Endothelial cell of umbilical vein (primary cell): Measurements from ENCODE around the gene CREM. TPM values are rescaled to one million over a fixed set of nuclear protein-coding genes. Genes with fewer than 3 reads are reported as not detected.

Experiments used
- BruUV-seq: library from RNA; stranded (reverse); fragments of 400-500 nt; replicated peaks from 2 replicates; lab custom pipeline; 2021; lab: Mats Ljungman, UMichigan
- CTCF ChIA-PET: fragments of 300-600, 350-600 bp; sonication (Branson Sonifier 250); formaldehyde crosslinking; loops from one replicate; lab custom pipeline; 2021; ENCODE audit warnings: antibody characterized with exemption, inconsistent platforms; lab: Charles Lee
- POLR2A ChIA-PET: fragments of 300-600, 350-600 bp; sonication (Branson Sonifier 250); formaldehyde crosslinking; loops from one replicate; lab custom pipeline; 2021; ENCODE audit warnings: antibody characterized with exemption, inconsistent platforms; lab: Charles Lee
- DNase-seq: peaks from one replicate; pipeline ENCODE4 v3.0.0-alpha.2; 2011; ENCODE audit warnings: low read depth, low spot score
- FAIRE-seq: peaks from 2 replicates; lab custom pipeline; 2011; peaks lifted over from hg19 to GRCh38; lab: Jason Lieb, UNC
- H2AFZ ChIP-seq: 2 replicates; pipeline ENCODE4 v1.6.0; 2012; ENCODE audit warnings: low read depth, low read length, control low read depth, inconsistent platforms
- H3K27ac ChIP-seq: 2 replicates; pipeline ENCODE4 v1.5.1; 2011; ENCODE audit warnings: low read depth, mild to moderate bottlenecking, control low read depth, low read length, moderate library complexity; ENCODE audit not compliant: insufficient read depth
- H3K27me3 ChIP-seq, 2 experiments: 2 replicates each; pipeline versions ENCODE4 v1.6.0 to v1.6.1; 2011; ENCODE audit warnings: low read length in 2 of 2, mixed read lengths in 1 of 2; ENCODE audit not compliant: control insufficient read depth in 2 of 2, insufficient read depth in 2 of 2
- H3K36me3 ChIP-seq, 2 experiments: 2 replicates in 1 of 2; 3 replicates in 1 of 2; pipeline ENCODE4 v1.5.1; 2011; ENCODE audit warnings: low read length in 2 of 2, mild to moderate bottlenecking in 1 of 2, moderate library complexity in 1 of 2; ENCODE audit not compliant: control insufficient read depth in 2 of 2, insufficient read depth in 2 of 2; ENCODE audit errors: extremely low read depth in 1 of 2
- H3K4me1 ChIP-seq: 3 replicates; pipeline ENCODE4 v1.5.1; 2011; ENCODE audit warnings: mild to moderate bottlenecking, low read length; ENCODE audit not compliant: control insufficient read depth, insufficient read depth; ENCODE audit errors: extremely low read depth
- H3K4me2 ChIP-seq: 2 replicates; pipeline ENCODE4 v1.6.1; 2011; ENCODE audit warnings: low read length, control low read depth, mixed read lengths; ENCODE audit not compliant: insufficient read depth
- H3K4me3 ChIP-seq, 3 experiments: fragments of 200-600 bp in 1 of 3; sonication (generic), shearing (Covaris generic) in 1 of 3; replicated peaks in 1 of 3; 2 replicates each; pipeline ENCODE4 v1.5.1; 2011 to 2016; ENCODE audit warnings: control low read depth in 3 of 3, low read length in 3 of 3, mild to moderate bottlenecking in 2 of 3, inconsistent platforms in 1 of 3, low read depth in 1 of 3, moderate library complexity in 1 of 3; ENCODE audit not compliant: insufficient read depth in 1 of 3
- H3K79me2 ChIP-seq: 2 replicates; pipeline ENCODE4 v1.6.0; 2012; ENCODE audit warnings: low read length, inconsistent platforms; ENCODE audit not compliant: control insufficient read depth, insufficient read depth
- H3K9ac ChIP-seq: replicated peaks from 2 replicates; pipeline ENCODE3; 2011; ENCODE audit warnings: low read length, control low read depth; ENCODE audit not compliant: insufficient read depth; ENCODE audit errors: extremely low read depth
- H3K9me1 ChIP-seq: replicated peaks from 3 replicates; pipeline ENCODE4 v1.6.0; 2011; ENCODE audit warnings: mild to moderate bottlenecking, low read length; ENCODE audit not compliant: control insufficient read depth, insufficient read depth; ENCODE audit errors: extremely low read depth
- H3K9me3 ChIP-seq: replicated peaks from 2 replicates; pipeline ENCODE4 v1.5.1; 2012; ENCODE audit warnings: low read length, inconsistent platforms; ENCODE audit not compliant: control insufficient read depth, insufficient read depth
- H4K20me1 ChIP-seq: replicated peaks from 2 replicates; pipeline ENCODE3; 2011; ENCODE audit warnings: mild to moderate bottlenecking, low read length; ENCODE audit not compliant: control insufficient read depth, insufficient read depth; ENCODE audit errors: extremely low read depth
- EZH2 ChIP-seq: IDR thresholded peaks from 2 replicates; pipeline ENCODE4 v1.6.1; 2012; ENCODE audit warnings: borderline replicate concordance, low read depth, mild to moderate bottlenecking, moderate library complexity, low read length, inconsistent platforms; ENCODE audit not compliant: severe bottlenecking
- FOS ChIP-seq: IDR thresholded peaks from 2 replicates; pipeline ENCODE4 v1.6.1; 2011; ENCODE audit warnings: mild to moderate bottlenecking, low read length, moderate library complexity, borderline replicate concordance; ENCODE audit not compliant: insufficient read depth
- GATA2 ChIP-seq: IDR thresholded peaks from 2 replicates; pipeline ENCODE4 v1.7.0; 2011; ENCODE audit warnings: low read depth, mild to moderate bottlenecking, moderate library complexity, mixed read lengths, low read length; ENCODE audit not compliant: insufficient read length, insufficient read depth
- JUN ChIP-seq: IDR thresholded peaks from 2 replicates; pipeline ENCODE4 v1.6.1; 2011; ENCODE audit warnings: borderline replicate concordance, low read depth; ENCODE audit not compliant: insufficient read length, insufficient read depth
- MYC ChIP-seq: IDR thresholded peaks from one replicate; pipeline ENCODE4 v1.6.1; 2011; ENCODE audit warnings: mild to moderate bottlenecking, low read depth, low read length
- POLR2A ChIP-seq: IDR thresholded peaks from 2 replicates; pipeline ENCODE4 v1.6.1; 2012; ENCODE audit warnings: low read depth, mild to moderate bottlenecking, control low read depth, low read length
- POLR2AphosphoS5 ChIP-seq: IDR thresholded peaks from 2 replicates; pipeline ENCODE4 v1.6.1; 2012; ENCODE audit warnings: low read depth, mild to moderate bottlenecking, control low read depth, low read length, moderate library complexity; ENCODE audit not compliant: insufficient read depth
- dilution Hi-C: fragments of 300-500 bp; cut with MboI; formaldehyde crosslinking; loops from one replicate; pipeline ENCODE4 v1.15.0; 2019; ENCODE audit warnings: low sequenced_read_pairs; ENCODE audit not compliant: extremely low pct_ligation_motif_present
- intact Hi-C: fragments of 100-400 bp; cut with micrococcal nuclease; formaldehyde crosslinking; loops from one replicate; pipeline ENCODE4 v1.10.0; 2022
- polyA plus RNA-seq, 4 experiments: library from polyadenylated mRNA; depleted of rRNA in 3 of 4; stranded (reverse) in 3 of 4; unstranded in 1 of 4; fragments of >200 nt; gene quantifications; 2 replicates each; pipeline versions ENCODE4 v1.2.1 to v1.2.3, GENCODE V29; 2011 to 2012; ENCODE audit warnings: missing spikeins in 1 of 4
- total RNA-seq: library from RNA; stranded (reverse); gene quantifications from 2 replicates; pipeline ENCODE4 v1.2.3, GENCODE V29; 2021
- TF ChIP-seq, protein P1 (sequence below), 2 donors: IDR thresholded peaks; 1 replicate in 1 of 2; 2 replicates in 1 of 2; pipeline ENCODE4 v1.5.1; 2011; ENCODE audit warnings: low read length in 2 of 2, mild to moderate bottlenecking in 2 of 2, moderate library complexity in 2 of 2, control low read depth in 1 of 2, inconsistent platforms in 1 of 2, low read depth in 1 of 2; ENCODE audit not compliant: insufficient read depth in 1 of 2; ENCODE audit errors: extremely low read depth in 1 of 2
- TF ChIP-seq, protein P2 (sequence below): IDR thresholded peaks from 2 replicates; pipeline ENCODE4 v1.6.1; 2011; ENCODE audit not compliant: insufficient read depth, insufficient read length

CREM gene
- total and polyA plus RNA-seq, 2 donors (not counting 3 experiments of a cell fraction or from before 2014, with no cell fraction given), result 35.5 to 39.8 TPM

DNA sequence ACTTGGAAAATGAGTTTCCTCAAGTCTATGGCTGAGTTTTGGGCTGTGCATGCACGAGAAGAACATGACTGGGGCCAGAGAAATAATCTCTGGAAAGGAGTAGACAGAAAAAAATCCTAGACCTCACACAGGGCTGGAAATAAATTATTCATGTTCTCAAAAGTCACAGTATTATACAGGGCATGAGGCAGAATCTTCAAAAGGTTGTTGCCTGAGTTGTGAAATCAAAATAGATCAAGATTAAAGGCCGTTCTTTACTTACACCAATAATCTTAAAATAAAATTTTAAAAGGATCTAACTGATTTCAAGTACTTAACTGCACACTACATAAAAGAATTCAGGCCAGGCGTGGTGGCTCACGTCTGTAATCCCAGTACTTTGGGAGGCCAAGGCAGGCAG lies 14.1 kb upstream of the CREM start:
- FAIRE-seq, result no peak
- no peak for DNase-seq
- no peak overlapping the region for H3K4me3 ChIP-seq
- no peak for TF ChIP-seq FOS
- TF ChIP-seq EZH2, result no peak
- TF ChIP-seq JUN, result no peak
- TF ChIP-seq POLR2AphosphoS5, result no peak
- H3K4me2 ChIP-seq, result no peak overlapping the region
- H3K9ac ChIP-seq, result no peak overlapping the region
- no peaks in the 10 kb centered on the region for H3K9me3 ChIP-seq
- intact Hi-C loops (no loop called here), dilution Hi-C loops (loop anchor here (25.0 kb wide), 1 partner anchor 100 kb away; no protein-coding TSS in a partner anchor)
- no peaks in the 10 kb centered on the region for H3K79me2 ChIP-seq
- no peaks in the 10 kb centered on the region for H4K20me1 ChIP-seq
- H3K27me3 ChIP-seq, result peaks cover 0 to 5% of the 10 kb centered on the region in 2 experiments
- no peak overlapping the region for H2AFZ ChIP-seq
- POLR2A ChIA-PET, result no interaction called here
- no peaks in the 10 kb centered on the region for H3K4me1 ChIP-seq
- no peaks in the 10 kb centered on the region for H3K9me1 ChIP-seq
- H3K36me3 ChIP-seq, result no peaks in the 10 kb centered on the region
- CTCF ChIA-PET, result no interaction called here
- no peak overlapping the region for H3K27ac ChIP-seq
- BruUV-seq, result no TSS peak

DNA sequence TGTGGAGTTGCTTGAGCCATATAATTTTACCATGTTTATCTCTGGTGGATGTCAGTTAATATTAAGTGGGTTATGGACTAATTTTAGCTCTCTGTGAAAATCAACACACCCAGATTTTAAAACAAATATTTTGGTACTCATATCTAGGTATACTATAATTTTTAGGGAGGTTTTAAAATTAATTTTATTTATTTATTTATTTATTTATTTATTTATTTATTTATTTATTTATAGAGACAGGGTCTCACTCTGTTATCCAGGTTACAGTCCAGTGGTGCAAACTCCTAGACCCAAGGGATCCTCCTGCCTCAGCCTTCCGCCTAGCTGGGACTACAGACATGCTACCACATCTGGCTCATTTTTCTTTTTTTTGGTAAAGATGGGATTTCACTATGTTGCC lies 7.3 kb upstream of the CREM start:
- intact Hi-C loops, result no loop called here
- no TSS peak for BruUV-seq

More for the DNA sequence above, 7.3 kb upstream of the CREM start:
- ChIA-PET CTCF (interaction anchor here (0.9 to 7.0 kb wide), 30 partner anchors 11 to 1761 kb away, joined by 3 to 103 read pairs (median 6); no protein-coding TSS in a partner anchor), POLR2A (no interaction called here)
- no peak overlapping the region for H3K9ac ChIP-seq
- no peaks in the 10 kb centered on the region for H3K4me1 ChIP-seq
- no peak overlapping the region for H3K4me3 ChIP-seq
- DNase-seq, result no peak
- no peaks in the 10 kb centered on the region for H3K9me1 ChIP-seq
- H3K79me2 ChIP-seq, result no peaks in the 10 kb centered on the region
- no peak for FAIRE-seq
- TF ChIP-seq, protein P1, sequence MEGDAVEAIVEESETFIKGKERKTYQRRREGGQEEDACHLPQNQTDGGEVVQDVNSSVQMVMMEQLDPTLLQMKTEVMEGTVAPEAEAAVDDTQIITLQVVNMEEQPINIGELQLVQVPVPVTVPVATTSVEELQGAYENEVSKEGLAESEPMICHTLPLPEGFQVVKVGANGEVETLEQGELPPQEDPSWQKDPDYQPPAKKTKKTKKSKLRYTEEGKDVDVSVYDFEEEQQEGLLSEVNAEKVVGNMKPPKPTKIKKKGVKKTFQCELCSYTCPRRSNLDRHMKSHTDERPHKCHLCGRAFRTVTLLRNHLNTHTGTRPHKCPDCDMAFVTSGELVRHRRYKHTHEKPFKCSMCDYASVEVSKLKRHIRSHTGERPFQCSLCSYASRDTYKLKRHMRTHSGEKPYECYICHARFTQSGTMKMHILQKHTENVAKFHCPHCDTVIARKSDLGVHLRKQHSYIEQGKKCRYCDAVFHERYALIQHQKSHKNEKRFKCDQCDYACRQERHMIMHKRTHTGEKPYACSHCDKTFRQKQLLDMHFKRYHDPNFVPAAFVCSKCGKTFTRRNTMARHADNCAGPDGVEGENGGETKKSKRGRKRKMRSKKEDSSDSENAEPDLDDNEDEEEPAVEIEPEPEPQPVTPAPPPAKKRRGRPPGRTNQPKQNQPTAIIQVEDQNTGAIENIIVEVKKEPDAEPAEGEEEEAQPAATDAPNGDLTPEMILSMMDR (IDR thresholded peaks at IDR 0.05; ENCODE audit: extremely low read depth in 1 of 2, insufficient read depth in 1 of 2, low read depth in 1 of 2, low read length in 2 of 2), result no peak
- TF ChIP-seq EZH2, result no peak
- no peak for TF ChIP-seq JUN
- TF ChIP-seq POLR2A, result no peak
- no peak for TF ChIP-seq FOS
- no peak for TF ChIP-seq MYC
- no peak for TF ChIP-seq POLR2AphosphoS5
- TF ChIP-seq, protein P2, sequence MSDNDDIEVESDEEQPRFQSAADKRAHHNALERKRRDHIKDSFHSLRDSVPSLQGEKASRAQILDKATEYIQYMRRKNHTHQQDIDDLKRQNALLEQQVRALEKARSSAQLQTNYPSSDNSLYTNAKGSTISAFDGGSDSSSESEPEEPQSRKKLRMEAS, result no peak
- TF ChIP-seq GATA2, result no peak
- no peak overlapping the region for H3K4me2 ChIP-seq
- no peak overlapping the region for H2AFZ ChIP-seq
- dilution Hi-C loops, result loop anchor here (25.0 kb wide), 1 partner anchor 93 kb away; no protein-coding TSS in a partner anchor
- H3K27ac ChIP-seq, result no peak overlapping the region
- peaks cover 0 to 2% of the 10 kb centered on the region in 2 experiments for H3K27me3 ChIP-seq
- H3K36me3 ChIP-seq, result no peaks in the 10 kb centered on the region
- no peaks in the 10 kb centered on the region for H4K20me1 ChIP-seq
- no peaks in the 10 kb centered on the region for H3K9me3 ChIP-seq
